NCI-H2107 (cell line): Measurements from ENCODE around the gene SGSM2.

Experiments used
- DNase-seq: peaks from one replicate; lab custom pipeline; 2025; lab: John Stamatoyannopoulos, UW

SGSM2 gene

DNA sequence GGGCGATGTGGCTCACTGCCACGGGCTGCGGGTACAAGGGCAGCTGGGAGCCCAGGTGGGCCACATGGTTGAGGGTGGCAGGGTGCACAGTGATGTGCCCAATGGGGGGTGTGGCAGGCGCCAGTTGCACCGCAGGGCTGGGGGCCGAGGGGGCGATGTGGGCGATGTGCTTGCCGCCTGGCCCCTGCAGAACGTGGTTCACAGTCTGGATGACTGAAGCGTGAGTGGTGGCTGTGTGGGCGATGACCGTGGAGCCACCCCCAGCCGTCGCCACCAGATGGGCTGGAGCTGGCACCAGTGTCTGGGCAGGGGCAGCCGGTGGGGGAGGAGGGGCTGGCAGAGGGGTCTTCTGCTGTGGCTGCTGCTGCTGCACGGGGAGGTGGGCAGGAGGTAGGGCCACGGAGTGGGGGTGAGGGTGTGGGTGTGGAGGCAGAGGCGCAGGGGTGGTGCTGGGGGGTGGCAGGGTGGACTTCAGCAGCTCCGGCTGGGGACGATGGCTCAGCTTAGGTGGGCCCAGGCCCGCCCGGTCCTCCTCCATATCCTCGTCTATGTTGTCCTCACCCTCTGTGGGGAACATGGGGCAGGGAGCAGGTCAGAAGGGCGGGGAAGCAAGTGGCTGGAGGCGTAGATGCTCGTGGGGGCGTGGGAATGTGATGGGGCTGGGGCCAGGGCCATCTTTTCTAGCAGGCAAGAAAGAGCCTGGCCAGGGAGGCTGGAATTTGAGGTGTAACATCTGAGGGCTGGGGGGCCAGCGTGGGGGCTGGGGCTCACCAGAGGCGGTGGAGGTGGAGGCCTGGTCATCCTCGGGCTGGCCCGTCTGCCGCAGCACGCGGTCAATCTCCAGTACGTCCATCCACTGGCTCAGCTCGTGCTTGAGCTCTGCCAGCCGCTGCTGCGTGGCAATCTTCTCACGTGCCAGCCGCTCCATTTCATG is 50.1 kb downstream of the SGSM2 start:
- DNase-seq, result no peak

- no peak for DNase-seq
Observed at GRCh38 chr17:2388020-2388682, 50.9 kb downstream of the SGSM2 start.

GRCh38 chr17:2388683-2389055 is 51.4 kb downstream of the SGSM2 start:
- DNase-seq, result no peak

GRCh38 chr17:2390199-2390836 is 53.0 kb downstream of the SGSM2 start:
- no peak for DNase-seq

GRCh38 chr17:2391597-2392251 is 54.4 kb downstream of the SGSM2 start:
- DNase-seq, result no peak

GRCh38 chr17:2392252-2393173 is 55.2 kb downstream of the SGSM2 start:
- peak; percentile 74 for DNase-seq

DNA sequence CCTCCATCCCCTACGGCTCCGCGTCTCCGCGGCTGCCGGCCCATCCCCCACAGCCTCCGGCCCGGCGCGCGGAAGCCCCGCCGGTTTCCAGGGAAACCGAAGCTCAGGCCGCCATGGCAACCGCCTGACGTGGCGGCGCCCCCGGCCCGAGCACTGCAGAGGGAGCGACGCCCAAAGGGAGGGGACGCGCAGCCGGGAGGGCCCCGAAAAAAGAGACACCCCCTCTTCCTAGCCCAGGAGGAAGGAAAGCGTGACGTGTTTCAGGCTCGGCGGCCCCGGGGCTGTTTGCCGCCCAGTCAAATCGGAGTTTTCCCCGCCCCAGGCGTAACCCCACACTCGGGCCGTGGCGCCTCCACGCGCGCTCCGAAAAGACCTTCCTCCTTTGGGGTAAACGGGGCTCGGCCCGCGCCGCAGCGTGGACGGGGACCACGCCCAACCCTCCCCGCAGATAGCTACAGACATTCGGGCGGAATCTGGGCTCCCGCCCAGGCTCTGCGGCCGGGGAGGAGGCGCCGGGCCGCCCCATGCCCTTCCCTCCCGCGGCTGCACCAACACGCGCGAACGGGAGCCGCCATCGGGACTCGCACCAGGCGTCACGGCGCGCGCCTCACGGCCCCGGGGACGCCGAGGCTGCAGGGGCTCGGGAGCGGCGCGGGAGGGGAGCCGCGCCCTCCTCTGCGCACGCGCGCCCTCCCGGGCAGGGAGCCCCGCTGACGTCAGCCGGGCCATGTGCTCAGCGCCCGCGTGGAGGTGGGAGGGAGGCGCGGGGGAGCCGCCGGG is 56.1 kb downstream of the SGSM2 start:
- DNase-seq, result peak; percentile 48

DNA sequence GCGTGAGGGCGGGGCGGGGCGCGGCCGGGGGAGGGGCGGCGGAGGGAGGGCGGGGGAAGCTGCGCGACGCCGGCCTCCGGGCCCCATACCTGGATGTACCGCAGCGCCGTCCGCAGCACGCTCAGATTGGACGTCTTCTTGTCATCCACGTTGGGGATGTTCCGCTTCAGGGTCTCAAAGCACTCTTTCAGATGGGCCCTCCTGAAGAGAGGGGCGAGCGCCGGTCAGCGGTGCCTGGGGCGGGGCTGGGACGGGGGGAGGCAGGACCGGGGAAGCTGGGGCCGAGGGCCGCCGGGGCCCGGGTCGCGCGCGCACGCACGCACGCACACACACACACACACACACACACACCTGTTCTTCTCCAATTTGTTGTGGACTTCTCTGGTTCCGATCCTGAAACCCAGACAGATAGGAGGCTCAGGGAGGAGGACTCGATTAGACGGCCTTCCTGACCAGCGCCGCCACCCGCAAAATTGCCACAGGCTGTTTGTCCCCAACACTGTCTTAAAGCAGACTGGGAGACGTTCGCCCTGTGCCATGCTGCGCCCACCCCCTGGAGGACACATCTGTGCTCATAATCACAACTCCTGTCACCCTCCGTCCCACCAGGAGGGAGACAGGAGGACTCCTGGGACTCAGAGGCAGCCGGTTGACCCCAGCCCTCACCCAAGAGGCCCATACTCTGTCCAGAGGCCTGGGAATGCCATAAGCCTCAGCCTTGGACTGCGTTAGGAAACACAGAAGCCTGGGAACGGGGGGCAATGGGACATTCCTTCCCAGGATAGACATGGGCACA is 56.9 kb downstream of the SGSM2 start:
- DNase-seq, result no peak

DNA sequence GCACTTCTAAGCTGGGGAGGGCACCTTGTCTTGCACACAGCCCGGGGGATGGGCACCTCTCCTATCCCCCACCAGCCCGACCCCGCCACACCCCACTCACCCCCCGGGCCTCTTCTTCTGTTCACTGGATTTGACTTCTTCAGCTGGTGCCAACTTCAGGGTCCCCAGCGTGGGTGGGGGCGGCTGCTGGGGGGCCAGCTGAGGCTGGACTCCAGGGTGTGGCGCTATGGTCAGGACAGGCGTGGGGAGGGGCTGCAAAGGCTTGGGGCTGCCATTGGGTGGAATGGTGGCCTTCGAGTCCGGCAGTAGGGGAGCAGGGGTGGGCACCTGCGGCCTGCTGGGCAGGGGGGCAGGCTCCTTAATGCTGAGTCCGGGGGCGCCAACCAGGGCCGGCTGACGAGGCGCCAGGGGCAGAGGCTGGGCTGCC is 57.5 kb downstream of the SGSM2 start:
- DNase-seq, result no peak

GRCh38 chr17:2395258-2396181 is 58.2 kb downstream of the SGSM2 start:
- DNase-seq, result no peak

- DNase-seq, result no peak
Observed at GRCh38 chr17:2396192-2396567, 58.9 kb downstream of the SGSM2 start.

- peak; percentile 58 for DNase-seq
Observed at GRCh38 chr17:2396568-2397246, 59.4 kb downstream of the SGSM2 start.

GRCh38 chr17:2397247-2398171 is 60.2 kb downstream of the SGSM2 start:
- DNase-seq, result no peak

- DNase-seq, result no peak
Observed at GRCh38 chr17:2398182-2398581, 60.9 kb downstream of the SGSM2 start.

GRCh38 chr17:2398655-2399571 is 61.6 kb downstream of the SGSM2 start:
- DNase-seq, result no peak
